NCI-H2081 treated with DMSO at 0.1 percent for 48 hours (cell line): Measurements from ENCODE around the gene DYNLRB1.

Source experiments
- DNase-seq: peaks from one replicate; lab custom pipeline; 2025; lab: John Stamatoyannopoulos, UW

The DYNLRB1 gene

DNA sequence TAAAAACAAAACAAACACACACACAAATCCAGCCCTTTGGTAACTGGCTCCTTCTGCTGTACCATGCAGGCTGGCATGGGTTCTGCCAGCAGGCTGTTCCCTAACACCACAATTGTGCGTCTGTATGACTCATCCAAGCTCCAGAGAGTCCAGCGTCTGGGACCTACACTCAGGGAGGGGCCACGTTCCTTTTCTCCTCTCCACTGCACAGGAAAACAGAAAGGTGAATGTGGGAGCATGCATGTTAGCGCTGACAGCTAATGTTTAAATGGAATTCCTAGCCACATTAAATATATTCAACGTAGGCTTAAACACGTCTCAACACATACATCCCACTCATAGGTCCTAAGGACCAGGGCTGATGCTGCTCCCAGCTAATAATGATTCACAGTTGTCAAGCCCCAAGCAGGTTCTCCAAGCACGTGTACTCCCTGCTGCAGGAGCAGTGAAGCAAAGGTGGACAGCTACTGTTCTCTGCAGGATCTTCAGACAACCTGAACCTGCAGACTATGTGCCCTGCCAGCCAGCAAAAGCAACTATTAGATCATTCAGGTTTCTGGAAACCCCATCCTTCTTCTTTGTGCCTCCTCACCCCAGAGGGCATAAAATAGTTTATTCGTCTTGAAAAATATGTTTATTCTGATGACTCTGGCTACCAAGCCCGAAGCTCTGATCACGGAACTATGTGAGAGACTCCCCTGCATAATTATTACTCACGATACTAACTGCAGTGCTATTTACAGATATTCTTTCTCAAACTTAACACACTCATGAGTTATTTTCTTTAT is 63.2 kb downstream of the DYNLRB1 start:
- no peak for DNase-seq

DNA sequence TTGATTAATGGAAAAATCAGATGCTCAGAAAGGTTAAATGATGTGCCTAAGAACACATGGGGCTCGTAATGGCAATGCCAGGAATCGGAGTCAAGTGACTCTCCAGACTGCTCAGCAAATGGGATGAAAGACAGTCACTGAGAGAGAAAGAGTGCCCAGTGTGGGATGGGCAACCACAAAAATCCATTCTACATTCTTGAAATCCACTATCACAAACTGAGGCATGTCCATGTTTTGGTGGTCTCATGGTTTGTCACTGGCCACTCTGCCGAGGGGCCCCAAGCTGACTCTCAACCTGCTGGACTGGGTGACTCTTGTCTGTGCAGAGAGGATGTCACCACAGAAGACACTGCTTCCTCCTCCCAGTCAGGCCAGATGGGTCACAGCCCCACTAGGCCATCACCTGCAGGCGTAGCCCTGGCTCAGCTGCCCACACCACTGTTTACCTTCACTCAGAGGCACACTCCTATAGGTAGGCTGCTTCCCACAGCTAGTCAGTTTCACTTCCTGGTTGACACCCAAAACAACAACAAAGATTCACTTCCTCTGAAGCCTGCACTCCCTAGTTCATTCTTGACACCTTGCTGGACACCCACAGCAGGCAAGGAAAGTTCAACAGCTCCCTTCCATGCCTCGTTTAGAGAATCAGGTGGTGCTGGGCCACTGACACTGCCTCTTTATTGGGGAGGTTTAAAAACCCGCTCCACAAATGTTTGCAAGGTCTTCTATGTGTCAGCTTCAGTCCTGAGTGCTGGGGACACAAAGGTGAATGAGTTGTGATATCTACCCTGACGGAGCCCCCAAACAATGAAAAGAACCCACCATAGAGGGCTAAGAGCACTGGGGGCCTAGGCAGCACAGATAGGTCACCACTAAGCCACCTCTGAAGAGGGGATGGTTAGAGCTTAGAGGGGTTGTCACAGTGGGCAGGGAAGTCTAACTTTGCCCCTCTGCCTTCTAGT is 64.0 kb downstream of the DYNLRB1 start:
- no peak for DNase-seq

DNA sequence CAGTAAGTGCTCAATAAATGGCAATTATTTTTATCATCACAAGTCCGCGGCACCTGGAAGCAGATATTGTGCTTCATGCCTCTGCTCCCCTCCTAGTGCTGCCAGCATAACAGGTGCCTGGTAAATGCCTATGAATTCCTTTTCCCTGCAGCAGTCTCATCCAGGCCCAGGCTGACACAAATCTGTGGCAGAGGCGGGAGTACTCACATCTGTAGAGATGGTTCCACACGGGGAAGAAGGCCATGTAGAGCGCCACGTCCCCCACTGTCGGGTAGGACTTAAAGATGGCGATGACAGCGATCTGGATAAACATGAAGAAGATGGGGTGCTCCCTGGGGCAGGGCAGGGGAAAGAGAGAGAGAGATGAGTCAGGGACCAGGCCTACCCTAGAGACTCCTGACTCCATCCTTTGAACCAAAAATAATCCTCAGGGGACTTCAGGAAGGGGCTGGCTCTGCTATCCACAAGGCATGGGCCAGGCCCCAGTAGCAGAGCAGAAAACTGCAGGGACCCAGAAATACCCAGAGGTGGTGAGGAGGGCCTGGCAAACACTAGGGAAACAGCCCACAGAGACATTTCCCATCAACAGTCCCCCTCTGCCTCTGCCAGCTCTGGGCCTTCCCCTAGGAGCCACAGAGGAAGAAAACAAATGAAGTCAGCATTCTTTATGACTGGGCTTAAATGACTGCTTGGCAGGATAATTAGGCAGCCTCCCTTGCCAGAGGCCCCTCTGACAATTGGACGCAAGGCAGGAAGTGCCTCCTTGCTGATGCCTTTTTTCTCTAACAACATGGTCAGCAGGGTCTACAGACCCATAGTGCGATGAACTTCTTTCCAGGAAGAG is 65.3 kb downstream of the DYNLRB1 start:
- DNase-seq = no peak

GRCh38 chr20:34582221-34582620 is 66.0 kb downstream of the DYNLRB1 start:
- DNase-seq = no peak

GRCh38 chr20:34582911-34583310 is 66.7 kb downstream of the DYNLRB1 start:
- no peak for DNase-seq

- DNase-seq = no peak
These were observed 67.3 kb downstream of the DYNLRB1 start for GRCh38 chr20:34583544-34583943.

- DNase-seq = no peak
These were observed 68.8 kb downstream of the DYNLRB1 start for GRCh38 chr20:34585019-34585418.

GRCh38 chr20:34586488-34587163 is 70.4 kb downstream of the DYNLRB1 start:
- no peak for DNase-seq
